HepG2 (cell line): Measurements from ENCODE around the gene GPR148.

Experiments
- EP300 ChIP-seq, 3 experiments: sonication (generic) in 1 of 3; formaldehyde crosslinking in 1 of 3; IDR thresholded peaks; 2 replicates each; pipeline versions ENCODE4 v1.5.1 to v1.6.1; 2011 to 2020; ENCODE audit warnings: low read depth in 2 of 3, low read length in 2 of 3, borderline replicate concordance in 1 of 3, improper control_type of control experiment in 1 of 3, mild to moderate bottlenecking in 1 of 3, missing genetic modification reagents in 1 of 3, moderate library complexity in 1 of 3
- JUN ChIP-seq: sonication (generic); formaldehyde crosslinking; IDR thresholded peaks from 2 replicates; pipeline ENCODE4 v1.4.0; 2020; ENCODE audit warnings: mild to moderate bottlenecking, missing genetic modification reagents
- MZF1 ChIP-seq: sonication (generic); formaldehyde crosslinking; IDR thresholded peaks from 2 replicates; pipeline ENCODE4 v1.8.1; 2023; ENCODE audit warnings: mild to moderate bottlenecking, missing genetic modification reagents, borderline replicate concordance
- NBN ChIP-seq: fragments of 450-650 bp; conservative IDR thresholded peaks from 2 replicates; pipeline ENCODE4 v1.6.1; 2017
- NFE2L2 ChIP-seq: fragments of 150-350 bp; IDR thresholded peaks from 2 replicates; pipeline ENCODE4 v1.6.1; 2014; ENCODE audit warnings: low read length
- U2AF1 ChIP-seq: fragments of 200-400 bp; formaldehyde crosslinking; optimal IDR thresholded peaks from 2 replicates; pipeline ENCODE3; 2017; ENCODE audit warnings: mild to moderate bottlenecking, low read depth, low read length
- ZBTB42 ChIP-seq: sonication (generic); formaldehyde crosslinking; IDR thresholded peaks from 2 replicates; pipeline ENCODE4 v1.5.0; 2020; ENCODE audit warnings: mild to moderate bottlenecking, missing genetic modification reagents
- ZFYVE20 ChIP-seq: sonication (generic); formaldehyde crosslinking; IDR thresholded peaks from 2 replicates; pipeline ENCODE4 v1.8.0; 2023; ENCODE audit warnings: low read depth, mild to moderate bottlenecking, moderate library complexity, missing genetic modification reagents, borderline replicate concordance
- ZNF24 ChIP-seq: fragments of 450-650 bp; IDR thresholded peaks from 2 replicates; pipeline ENCODE4 v1.6.1; 2017; ENCODE audit warnings: antibody characterized with exemption, mild to moderate bottlenecking
- ZNF30 ChIP-seq: sonication (generic); formaldehyde crosslinking; IDR thresholded peaks from 2 replicates; pipeline ENCODE4 v1.5.0; 2020; ENCODE audit warnings: mild to moderate bottlenecking, missing genetic modification reagents
- TF ChIP-seq, protein P1 (sequence below): IDR thresholded peaks from 2 replicates; pipeline ENCODE4 v1.6.1; 2012; ENCODE audit warnings: inconsistent platforms
- TF ChIP-seq, protein P2 (sequence below): sonication (generic); formaldehyde crosslinking; IDR thresholded peaks from 2 replicates; pipeline ENCODE4 v1.5.0; 2020; ENCODE audit warnings: mild to moderate bottlenecking, missing genetic modification reagents, moderate library complexity
- TF ChIP-seq, protein P3 (sequence below): sonication (generic); formaldehyde crosslinking; IDR thresholded peaks from 2 replicates; pipeline ENCODE4 v1.8.1; 2023; ENCODE audit warnings: mild to moderate bottlenecking, missing genetic modification reagents, borderline replicate concordance

DNA sequence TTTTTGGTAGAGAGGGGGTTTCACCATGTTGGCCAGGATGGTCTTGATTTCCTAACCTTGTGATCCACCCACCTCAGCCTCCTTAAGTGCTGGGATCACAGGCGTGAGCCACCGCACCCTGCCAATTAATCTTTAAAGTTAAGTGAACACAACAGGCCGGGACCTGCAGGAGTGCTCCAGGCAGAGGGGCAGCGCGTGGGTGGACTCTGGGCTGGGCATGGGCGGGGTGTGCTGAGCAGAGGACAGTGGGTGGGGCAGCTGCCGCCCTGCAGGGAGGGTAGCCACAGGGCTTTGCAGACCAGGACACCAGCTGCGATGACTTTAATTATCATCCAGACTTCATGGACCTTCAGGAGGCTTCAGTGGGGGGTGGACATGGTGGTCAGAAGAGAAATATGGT is 8.8 kb upstream of the GPR148 start:
- TF ChIP-seq ZBTB42: no peak
- no peak for TF ChIP-seq JUN (CRISPR knock-in tag)
- TF ChIP-seq U2AF1: no peak
- TF ChIP-seq EP300 (IDR thresholded peaks at IDR 0.05; ENCODE audit: low read depth in 2 of 2, low read length in 2 of 2): no peak
- TF ChIP-seq EP300 (CRISPR knock-in tag; IDR thresholded peaks at IDR 0.05; ENCODE audit: borderline replicate concordance): no peak
- no peak for TF ChIP-seq NBN
- no peak for TF ChIP-seq MZF1 (CRISPR knock-in tag)
- TF ChIP-seq ZNF30 (CRISPR knock-in tag): no peak
- TF ChIP-seq ZFYVE20 (CRISPR knock-in tag): no peak
- no peak for TF ChIP-seq ZNF24
- no peak for TF ChIP-seq NFE2L2
- TF ChIP-seq, protein P1, sequence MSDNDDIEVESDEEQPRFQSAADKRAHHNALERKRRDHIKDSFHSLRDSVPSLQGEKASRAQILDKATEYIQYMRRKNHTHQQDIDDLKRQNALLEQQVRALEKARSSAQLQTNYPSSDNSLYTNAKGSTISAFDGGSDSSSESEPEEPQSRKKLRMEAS: no peak
- TF ChIP-seq, protein P2, sequence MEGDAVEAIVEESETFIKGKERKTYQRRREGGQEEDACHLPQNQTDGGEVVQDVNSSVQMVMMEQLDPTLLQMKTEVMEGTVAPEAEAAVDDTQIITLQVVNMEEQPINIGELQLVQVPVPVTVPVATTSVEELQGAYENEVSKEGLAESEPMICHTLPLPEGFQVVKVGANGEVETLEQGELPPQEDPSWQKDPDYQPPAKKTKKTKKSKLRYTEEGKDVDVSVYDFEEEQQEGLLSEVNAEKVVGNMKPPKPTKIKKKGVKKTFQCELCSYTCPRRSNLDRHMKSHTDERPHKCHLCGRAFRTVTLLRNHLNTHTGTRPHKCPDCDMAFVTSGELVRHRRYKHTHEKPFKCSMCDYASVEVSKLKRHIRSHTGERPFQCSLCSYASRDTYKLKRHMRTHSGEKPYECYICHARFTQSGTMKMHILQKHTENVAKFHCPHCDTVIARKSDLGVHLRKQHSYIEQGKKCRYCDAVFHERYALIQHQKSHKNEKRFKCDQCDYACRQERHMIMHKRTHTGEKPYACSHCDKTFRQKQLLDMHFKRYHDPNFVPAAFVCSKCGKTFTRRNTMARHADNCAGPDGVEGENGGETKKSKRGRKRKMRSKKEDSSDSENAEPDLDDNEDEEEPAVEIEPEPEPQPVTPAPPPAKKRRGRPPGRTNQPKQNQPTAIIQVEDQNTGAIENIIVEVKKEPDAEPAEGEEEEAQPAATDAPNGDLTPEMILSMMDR (CRISPR knock-in tag): no peak
- TF ChIP-seq, protein P3, sequence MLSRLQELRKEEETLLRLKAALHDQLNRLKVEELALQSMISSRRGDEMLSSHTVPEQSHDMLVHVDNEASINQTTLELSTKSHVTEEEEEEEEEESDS (CRISPR knock-in tag): no peak
